Subcutaneous adipose tissue (tissue), 4 donors: ENCODE results near the gene PFKFB3. TPM values are rescaled to one million over a fixed set of nuclear protein-coding genes. Genes with fewer than 3 reads are reported as not detected.

Source experiments
- CTCF ChIP-seq: fragments of 450-650 bp; IDR thresholded peaks from one replicate; pipeline ENCODE4 v1.5.1; 2016; ENCODE audit warnings: low read depth, mild to moderate bottlenecking, control low read depth, antibody characterized with exemption, moderate library complexity
- total RNA-seq, 4 donors: library from RNA; depleted of rRNA; stranded (reverse); fragments of >200 nt; gene quantifications; one replicate each; pipeline ENCODE4 v1.1.0, GENCODE V29; 2016

The PFKFB3 gene
- total RNA-seq, 4 donors from 2014 or later, result 383 to 1,460 (median 500) TPM

- no peak for TF ChIP-seq CTCF
Observed at GRCh38 chr10:6229290-6229689, 26.6 kb downstream of the PFKFB3 start.

DNA sequence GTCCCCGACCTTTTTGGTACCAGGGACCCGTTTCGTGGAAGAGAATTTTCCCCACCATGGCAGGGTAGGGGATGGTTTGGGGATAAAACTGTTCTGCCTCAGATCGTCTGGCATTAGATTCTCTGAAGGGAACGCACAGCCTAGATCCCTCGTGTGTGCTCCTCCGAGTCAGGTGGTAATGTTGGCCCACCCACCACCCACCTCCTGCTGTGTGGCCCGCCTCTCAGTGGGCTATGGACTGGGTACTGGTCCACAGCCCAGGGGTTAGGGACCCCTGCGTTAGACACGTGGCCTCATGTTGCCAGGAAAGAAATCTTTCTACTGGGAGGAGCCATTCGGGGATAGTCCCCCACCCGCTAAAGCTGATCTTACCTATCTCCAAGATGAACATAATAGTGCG lies 27.0 kb downstream of the PFKFB3 start:
- TF ChIP-seq CTCF, result no peak

- no peak for TF ChIP-seq CTCF
Observed at GRCh38 chr10:6230315-6230714, 27.6 kb downstream of the PFKFB3 start.

DNA sequence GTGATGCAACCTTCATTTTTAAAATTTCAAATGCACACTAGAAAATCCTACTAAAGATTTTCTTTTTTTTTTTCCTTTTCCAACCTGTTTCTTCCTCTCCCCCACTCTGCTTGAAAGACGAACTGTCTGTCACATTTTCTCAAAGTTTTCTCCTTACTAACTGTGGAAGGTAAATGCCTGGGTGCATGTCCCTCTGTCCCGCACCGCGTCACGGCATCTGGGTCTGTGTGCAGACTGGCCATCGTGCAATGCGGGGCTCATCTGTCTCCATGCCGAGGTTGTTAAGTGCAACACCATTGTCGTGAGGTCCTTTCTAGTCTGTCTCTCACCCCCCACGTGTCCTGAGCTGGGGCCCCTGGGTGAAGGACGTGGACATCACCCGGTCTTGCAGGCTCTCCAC lies 28.4 kb downstream of the PFKFB3 start:
- no peak for TF ChIP-seq CTCF

GRCh38 chr10:6231730-6232129 lies 29.0 kb downstream of the PFKFB3 start:
- TF ChIP-seq CTCF, result no peak

GRCh38 chr10:6232225-6232807 lies 29.6 kb downstream of the PFKFB3 start:
- TF ChIP-seq CTCF, result no peak

GRCh38 chr10:6232846-6233724 lies 30.4 kb downstream of the PFKFB3 start:
- TF ChIP-seq CTCF, result no peak
